ENCODE results near the gene CHRM1.
A peak's percentile ranks its signal among the peaks of the same experiment; 100 is the strongest.

CHRM1 gene

GRCh38 chr11:62925745-62926679, 4.8 kb upstream of the CHRM1 start:
- DNase-seq: no peak

DNA sequence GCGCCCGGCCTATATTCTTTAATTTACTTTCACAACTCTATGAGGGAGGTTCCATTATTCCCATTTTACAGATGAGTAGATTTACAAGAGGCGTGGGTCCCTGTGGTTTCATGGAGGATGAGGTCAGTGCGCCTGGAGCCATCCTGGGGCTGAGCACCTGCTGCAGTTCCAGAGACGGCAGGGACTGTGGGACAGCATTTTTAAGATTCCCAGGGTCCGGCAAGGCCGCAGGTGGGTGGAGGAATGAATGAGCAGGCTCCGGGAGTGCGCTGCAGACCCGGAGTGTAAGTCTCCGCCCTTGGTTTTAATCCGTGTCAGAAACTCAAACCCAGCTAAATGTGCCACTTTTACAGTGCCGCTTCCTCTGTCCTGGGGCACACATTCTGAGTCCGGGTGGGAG, 4.1 kb upstream of the CHRM1 start:
- DNase-seq: no peak

GRCh38 chr11:62923601-62924411, 2.6 kb upstream of the CHRM1 start:
- no peak for DNase-seq

DNA sequence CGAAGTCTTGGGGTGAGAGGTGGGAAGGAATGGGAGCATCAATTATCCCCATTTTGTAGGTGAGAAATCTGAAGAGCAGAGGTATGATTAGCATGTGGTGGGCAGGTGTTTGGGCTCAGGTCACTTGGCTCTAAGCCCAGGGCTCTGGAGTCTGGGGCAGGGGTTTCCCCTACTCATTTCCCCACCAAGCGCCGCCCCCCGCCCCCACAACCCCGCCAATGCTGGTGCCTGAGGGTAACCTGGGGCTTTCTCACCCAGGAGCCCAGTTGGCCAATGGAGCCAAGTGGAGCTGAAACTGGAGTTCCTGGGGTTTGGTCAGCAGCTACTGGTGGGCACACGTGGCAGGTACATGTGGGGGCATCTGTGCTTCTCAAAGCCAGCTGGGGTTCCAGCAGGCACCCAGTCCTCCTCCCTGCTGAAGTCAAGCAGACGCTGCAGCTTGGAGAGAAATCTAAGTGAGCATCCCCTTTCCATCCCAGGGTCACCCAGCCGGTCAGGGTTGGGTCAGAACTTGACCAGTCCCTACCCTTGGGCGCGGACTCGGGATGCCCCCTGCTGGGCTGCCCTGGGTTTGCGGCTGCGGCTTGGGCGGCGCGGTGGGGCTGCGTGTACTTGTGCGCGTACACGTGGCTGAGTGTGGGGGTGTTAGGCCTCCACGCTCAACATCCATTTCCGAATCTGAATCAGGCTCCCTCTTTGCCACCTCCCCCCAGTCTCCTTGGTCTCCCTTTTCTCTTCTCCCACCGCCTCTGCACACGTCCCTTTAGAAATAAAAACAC, 1.7 kb upstream of the CHRM1 start:
- DNase-seq: no peak

GRCh38 chr11:62922189-62922589, 1.0 kb upstream of the CHRM1 start:
- DNase-seq: no peak

GRCh38 chr11:62921573-62922188, 518 bp upstream of the CHRM1 start:
- DNase-seq: no peak

DNA sequence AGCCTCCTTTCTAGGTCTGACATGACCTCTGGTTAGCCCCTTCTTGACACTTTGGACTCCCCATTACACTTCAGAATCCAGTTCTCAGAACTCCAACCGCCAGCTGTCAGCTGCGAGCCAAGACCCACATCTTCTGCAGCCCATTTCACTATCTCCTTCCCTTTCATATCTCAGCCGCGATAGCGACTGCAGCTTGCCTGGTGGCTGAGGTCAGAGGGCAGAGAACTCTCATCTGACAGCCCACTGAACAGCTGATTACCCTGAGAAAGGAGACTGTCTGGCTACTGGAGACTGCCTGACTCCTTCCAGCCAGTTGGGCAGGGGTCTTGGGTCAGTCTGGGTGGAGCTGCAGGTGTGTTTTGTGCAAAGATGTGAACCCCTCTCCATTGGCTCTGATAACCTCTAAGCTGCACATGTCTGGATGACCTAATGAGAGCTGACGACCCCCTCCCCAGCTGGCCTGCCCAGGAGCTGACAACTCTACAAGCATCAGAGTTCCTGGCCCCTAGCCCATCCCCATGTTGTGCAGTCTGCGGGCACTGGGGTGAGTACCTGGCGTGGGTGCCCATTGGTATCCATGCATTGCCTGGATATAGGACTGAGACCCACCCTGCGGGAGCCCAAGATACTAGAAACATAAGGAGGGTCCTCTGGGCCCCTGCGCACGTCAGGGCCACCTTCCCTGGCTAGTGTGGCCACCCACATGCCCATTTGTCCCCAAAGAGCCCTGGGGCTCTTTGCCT, 1.1 kb downstream of the CHRM1 start:
- no peak for DNase-seq

DNA sequence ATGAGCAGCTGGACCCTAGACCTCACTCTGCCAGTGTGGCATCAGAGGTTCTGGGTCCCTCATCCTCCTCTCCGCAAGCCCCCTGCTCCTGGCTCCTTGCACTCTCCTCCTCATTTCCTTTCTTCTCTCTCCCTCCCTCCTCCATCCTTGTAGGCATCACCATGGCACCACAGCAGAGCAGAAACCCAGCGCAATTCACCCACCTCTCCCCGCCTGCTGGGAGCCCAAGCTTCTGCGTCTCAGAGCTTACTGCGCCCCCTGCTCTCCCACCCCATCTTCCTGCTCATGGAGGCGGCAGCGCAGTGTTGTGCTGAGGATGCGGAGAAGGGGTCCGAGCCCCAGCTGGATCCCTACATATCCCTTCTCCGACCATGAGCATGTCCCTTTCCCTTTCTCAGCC, 1.7 kb downstream of the CHRM1 start:
- no peak for DNase-seq

DNA sequence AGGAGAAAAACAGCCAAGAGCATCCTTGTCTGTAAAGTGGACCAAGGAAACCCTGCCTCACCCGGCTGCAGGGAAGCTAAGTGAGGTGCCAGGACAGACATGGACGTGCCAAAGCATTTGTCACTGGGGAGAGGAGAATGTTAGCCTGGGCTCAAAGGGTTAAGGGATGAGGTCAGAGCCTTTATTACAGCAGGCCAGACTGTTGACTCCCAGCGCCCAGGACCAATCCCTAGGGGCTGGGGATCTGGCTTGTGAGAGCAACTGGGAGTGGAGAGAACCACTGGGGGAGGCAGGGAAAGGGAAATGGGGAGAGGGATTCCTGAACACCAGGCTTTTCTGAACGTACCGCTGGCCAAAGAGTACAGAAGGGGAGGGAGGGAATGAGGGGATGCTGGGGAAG, 2.6 kb downstream of the CHRM1 start:
- no peak for DNase-seq

GRCh38 chr11:62917906-62918502, 3.2 kb downstream of the CHRM1 start:
- DNase-seq: no peak

- no peak for DNase-seq
These were observed 6.7 kb downstream of the CHRM1 start for GRCh38 chr11:62914416-62914815.

- DNase-seq: no peak
These were observed 8.9 kb downstream of the CHRM1 start for GRCh38 chr11:62912268-62912667.

DNA sequence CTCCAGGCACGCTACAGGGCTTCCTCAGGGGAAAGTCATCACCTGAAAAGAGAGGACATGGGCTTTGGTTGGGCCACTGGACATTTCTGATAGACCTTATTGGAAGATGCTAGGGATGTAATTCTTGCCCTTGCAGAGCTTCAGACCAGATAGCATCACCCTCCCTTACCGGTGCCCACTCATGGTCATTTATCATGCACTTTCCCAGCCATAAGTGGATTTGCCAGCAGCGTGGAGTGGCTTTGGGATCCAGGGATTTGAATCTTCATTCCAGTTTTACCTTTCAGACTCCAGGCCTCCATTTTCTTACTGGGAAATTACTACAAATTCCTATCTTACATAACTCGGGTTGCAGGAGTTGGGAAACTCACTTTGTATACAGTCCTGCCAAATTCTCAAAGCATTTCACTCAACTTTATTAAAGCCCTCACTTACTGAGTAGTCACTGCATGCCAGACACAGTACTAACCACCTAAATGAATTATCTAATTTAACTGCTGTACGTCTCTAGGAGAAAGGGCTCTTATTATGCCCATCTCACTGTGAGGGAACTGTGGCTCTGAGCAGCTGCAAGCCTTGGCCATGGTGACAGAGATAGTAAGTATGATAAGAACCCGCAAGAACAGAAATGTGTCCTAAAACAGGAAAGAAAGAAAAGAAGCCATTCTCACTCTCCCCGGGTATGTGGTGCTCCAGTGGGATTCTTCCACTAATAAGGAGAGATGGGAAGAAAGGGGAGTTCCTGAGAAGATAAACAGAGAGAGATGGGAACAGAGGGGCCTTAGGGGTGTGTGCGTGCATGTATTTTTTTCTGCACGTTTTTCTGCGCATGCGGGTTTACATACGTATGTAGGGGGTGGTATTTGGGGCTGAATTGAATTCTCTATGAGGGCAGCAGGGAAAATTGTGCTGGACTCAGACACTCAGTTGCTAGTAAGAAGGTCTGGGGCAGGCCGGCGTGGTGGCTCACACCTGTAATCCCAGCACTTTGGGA, 9.7 kb downstream of the CHRM1 start:
- no peak for DNase-seq

- DNase-seq: no peak
These were observed 10.9 kb downstream of the CHRM1 start for GRCh38 chr11:62910141-62910882.

- DNase-seq: no peak
These were observed 11.9 kb downstream of the CHRM1 start for GRCh38 chr11:62909107-62909894.

GRCh38 chr11:62908468-62909072, 12.6 kb downstream of the CHRM1 start:
- DNase-seq: no peak

DNA sequence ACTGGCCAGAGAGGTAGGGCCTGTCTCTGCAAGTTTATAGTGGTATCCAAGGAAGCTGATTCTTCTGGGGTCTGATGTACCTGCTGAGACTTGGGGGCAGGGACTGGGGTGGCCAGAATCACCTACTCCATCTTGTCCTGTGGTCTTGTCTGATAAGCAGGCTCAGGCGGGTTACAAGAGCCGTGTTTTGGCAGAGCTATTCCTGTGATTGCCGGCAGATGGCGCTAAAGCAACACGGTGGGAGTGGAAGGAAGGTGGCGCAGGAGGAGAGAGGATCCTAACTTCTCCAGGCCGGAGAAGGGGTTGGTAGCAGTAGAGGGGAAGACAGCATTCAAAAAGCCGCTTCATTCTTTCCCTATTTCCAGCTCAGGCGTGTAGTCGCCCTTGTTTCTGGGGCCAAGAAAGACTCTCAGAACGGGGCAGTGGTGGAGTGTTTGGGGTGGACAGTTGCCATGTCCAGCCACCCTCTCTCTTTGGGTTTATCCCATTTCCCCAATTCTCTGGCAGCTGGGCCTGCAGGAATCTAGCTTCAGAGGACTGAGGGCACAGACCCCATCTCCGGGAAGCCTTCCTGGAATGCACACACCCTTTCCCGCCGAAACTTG, 15.1 kb downstream of the CHRM1 start:
- DNase-seq: peak; percentile 74

- DNase-seq: no peak
These were observed 15.9 kb downstream of the CHRM1 start for GRCh38 chr11:62905296-62905695.
